ENCODE measurements around the gene HBM.
A peak's percentile ranks its signal among the peaks of the same experiment; 100 is the strongest.
"Not testable (repeated sequence)": the region's sequence is repeated elsewhere in the genome, so short reads cannot be mapped to it uniquely, and the experiment has no call there.

The HBM gene

DNA sequence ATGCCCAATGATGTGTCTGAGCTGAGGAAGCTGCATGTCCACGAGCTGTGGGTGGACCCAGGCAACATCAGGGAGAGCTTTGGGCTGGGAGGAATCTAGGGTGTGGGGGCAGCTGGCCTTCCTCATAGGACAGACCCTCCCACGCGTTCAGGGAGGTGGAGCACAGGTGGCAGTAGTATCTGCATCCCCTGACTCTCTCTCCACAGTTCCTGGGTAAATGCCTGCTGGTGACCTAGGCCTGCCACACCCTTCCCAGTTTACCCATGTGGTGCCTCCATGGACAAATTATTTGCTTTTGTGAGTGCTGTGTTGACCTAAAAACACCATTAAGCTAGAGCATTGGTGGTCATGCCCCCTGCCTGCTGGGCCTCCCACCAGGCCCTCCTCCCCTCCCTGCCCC, 3.2 kb downstream of the HBM start:
- DNase-seq (ENCODE audit: low read depth in 2 of 2): no peak

GRCh38 chr16:170088-170507, 4.3 kb downstream of the HBM start:
- DNase-seq (ENCODE audit: low read depth in 2 of 2): not testable (repeated sequence)

- no peak for DNase-seq (ENCODE audit: low read depth in 2 of 2)
Measured at GRCh38 chr16:170788-171187, 5.0 kb downstream of the HBM start.

GRCh38 chr16:172374-172941, 6.7 kb downstream of the HBM start, which contains the start of gene HBA2:
TSS of gene HBA2 (plus strand) at chr16:172876. CDS start at chr16:172913, 37 bp downstream.
- DNase-seq (ENCODE audit: low read depth in 2 of 2): not testable (repeated sequence)

DNA sequence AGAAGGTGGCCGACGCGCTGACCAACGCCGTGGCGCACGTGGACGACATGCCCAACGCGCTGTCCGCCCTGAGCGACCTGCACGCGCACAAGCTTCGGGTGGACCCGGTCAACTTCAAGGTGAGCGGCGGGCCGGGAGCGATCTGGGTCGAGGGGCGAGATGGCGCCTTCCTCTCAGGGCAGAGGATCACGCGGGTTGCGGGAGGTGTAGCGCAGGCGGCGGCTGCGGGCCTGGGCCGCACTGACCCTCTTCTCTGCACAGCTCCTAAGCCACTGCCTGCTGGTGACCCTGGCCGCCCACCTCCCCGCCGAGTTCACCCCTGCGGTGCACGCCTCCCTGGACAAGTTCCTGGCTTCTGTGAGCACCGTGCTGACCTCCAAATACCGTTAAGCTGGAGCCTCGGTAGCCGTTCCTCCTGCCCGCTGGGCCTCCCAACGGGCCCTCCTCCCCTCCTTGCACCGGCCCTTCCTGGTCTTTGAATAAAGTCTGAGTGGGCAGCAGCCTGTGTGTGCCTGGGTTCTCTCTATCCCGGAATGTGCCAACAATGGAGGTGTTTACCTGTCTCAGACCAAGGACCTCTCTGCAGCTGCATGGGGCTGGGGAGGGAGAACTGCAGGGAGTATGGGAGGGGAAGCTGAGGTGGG, 7.6 kb downstream of the HBM start:
- not testable (repeated sequence) for DNase-seq (ENCODE audit: low read depth in 2 of 2)

DNA sequence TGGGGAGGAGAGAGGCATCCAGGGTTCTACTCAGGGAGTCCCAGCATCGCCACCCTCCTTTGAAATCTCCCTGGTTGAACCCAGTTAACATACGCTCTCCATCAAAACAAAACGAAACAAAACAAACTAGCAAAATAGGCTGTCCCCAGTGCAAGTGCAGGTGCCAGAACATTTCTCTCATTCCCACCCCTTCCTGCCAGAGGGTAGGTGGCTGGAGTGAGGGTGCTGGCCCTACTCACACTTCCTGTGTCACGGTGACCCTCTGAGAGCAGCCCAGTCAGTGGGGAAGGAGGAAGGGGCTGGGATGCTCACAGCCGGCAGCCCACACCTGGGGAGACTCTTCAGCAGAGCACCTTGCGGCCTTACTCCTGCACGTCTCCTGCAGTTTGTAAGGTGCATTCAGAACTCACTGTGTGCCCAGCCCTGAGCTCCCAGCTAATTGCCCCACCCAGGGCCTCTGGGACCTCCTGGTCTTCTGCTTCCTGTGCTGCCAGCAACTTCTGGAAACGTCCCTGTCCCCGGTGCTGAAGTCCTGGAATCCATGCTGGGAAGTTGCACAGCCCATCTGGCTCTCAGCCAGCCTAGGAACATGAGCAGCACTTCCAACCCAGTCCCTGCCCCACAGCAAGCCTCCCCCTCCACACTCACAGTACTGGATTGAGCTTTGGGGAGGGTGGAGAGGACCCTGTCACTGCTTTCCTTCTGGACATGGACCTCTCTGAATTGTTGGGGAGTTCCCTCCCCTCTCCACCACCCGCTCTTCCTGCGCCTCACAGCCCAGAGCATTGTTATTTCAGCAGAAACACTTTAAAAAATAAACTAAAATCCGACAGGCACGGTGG, 8.4 kb downstream of the HBM start:
- not testable (repeated sequence) for DNase-seq (ENCODE audit: low read depth in 2 of 2)

GRCh38 chr16:175011-175949, 9.5 kb downstream of the HBM start:
- no peak for DNase-seq (ENCODE audit: low read depth in 2 of 2)

DNA sequence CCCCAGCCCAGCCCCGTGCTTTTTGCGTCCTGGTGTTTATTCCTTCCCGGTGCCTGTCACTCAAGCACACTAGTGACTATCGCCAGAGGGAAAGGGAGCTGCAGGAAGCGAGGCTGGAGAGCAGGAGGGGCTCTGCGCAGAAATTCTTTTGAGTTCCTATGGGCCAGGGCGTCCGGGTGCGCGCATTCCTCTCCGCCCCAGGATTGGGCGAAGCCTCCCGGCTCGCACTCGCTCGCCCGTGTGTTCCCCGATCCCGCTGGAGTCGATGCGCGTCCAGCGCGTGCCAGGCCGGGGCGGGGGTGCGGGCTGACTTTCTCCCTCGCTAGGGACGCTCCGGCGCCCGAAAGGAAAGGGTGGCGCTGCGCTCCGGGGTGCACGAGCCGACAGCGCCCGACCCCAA, 10.2 kb downstream of the HBM start:
- DNase-seq (ENCODE audit: low read depth in 2 of 2): not testable (repeated sequence)

DNA sequence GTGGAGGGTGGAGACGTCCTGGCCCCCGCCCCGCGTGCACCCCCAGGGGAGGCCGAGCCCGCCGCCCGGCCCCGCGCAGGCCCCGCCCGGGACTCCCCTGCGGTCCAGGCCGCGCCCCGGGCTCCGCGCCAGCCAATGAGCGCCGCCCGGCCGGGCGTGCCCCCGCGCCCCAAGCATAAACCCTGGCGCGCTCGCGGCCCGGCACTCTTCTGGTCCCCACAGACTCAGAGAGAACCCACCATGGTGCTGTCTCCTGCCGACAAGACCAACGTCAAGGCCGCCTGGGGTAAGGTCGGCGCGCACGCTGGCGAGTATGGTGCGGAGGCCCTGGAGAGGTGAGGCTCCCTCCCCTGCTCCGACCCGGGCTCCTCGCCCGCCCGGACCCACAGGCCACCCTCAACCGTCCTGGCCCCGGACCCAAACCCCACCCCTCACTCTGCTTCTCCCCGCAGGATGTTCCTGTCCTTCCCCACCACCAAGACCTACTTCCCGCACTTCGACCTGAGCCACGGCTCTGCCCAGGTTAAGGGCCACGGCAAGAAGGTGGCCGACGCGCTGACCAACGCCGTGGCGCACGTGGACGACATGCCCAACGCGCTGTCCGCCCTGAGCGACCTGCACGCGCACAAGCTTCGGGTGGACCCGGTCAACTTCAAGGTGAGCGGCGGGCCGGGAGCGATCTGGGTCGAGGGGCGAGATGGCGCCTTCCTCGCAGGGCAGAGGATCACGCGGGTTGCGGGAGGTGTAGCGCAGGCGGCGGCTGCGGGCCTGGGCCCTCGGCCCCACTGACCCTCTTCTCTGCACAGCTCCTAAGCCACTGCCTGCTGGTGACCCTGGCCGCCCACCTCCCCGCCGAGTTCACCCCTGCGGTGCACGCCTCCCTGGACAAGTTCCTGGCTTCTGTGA, 11.0 kb downstream of the HBM start, which contains the start of gene HBA1:
HBA1 (plus strand) TSS at position 204 of the 906 bp plus-strand sequence; CDS start at position 241, 37 bp downstream.
- not testable (repeated sequence) for DNase-seq (ENCODE audit: low read depth in 2 of 2)

DNA sequence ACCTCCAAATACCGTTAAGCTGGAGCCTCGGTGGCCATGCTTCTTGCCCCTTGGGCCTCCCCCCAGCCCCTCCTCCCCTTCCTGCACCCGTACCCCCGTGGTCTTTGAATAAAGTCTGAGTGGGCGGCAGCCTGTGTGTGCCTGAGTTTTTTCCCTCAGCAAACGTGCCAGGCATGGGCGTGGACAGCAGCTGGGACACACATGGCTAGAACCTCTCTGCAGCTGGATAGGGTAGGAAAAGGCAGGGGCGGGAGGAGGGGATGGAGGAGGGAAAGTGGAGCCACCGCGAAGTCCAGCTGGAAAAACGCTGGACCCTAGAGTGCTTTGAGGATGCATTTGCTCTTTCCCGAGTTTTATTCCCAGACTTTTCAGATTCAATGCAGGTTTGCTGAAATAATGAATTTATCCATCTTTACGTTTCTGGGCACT, 11.6 kb downstream of the HBM start:
- no peak for DNase-seq (ENCODE audit: low read depth in 2 of 2)

- no peak for DNase-seq (ENCODE audit: low read depth in 2 of 2)
Measured at GRCh38 chr16:177981-178667, 12.3 kb downstream of the HBM start.

GRCh38 chr16:178668-179015, 12.9 kb downstream of the HBM start:
- DNase-seq (ENCODE audit: low read depth in 2 of 2): no peak

- no peak for DNase-seq (ENCODE audit: low read depth in 2 of 2)
Measured at GRCh38 chr16:179211-180092, 13.7 kb downstream of the HBM start.

DNA sequence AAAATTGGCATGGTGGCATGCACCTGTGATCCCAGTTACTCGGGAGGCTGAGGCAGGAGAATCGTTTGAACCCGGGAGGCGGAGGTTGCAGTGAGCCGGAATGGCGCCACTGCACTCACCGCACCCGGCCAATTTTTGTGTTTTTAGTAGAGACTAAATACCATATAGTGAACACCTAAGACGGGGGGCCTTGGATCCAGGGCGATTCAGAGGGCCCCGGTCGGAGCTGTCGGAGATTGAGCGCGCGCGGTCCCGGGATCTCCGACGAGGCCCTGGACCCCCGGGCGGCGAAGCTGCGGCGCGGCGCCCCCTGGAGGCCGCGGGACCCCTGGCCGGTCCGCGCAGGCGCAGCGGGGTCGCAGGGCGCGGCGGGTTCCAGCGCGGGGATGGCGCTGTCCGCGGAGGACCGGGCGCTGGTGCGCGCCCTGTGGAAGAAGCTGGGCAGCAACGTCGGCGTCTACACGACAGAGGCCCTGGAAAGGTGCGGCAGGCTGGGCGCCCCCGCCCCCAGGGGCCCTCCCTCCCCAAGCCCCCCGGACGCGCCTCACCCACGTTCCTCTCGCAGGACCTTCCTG, 14.4 kb downstream of the HBM start, which contains the start of gene HBQ1:
HBQ1 (plus strand) TSS at position 359 of the 575 bp plus-strand sequence; CDS start at position 387, 28 bp downstream.
- no peak for DNase-seq (ENCODE audit: low read depth in 2 of 2)

GRCh38 chr16:180681-181564, 15.1 kb downstream of the HBM start:
- DNase-seq (ENCODE audit: low read depth in 2 of 2): peak; percentile 66 to 73

DNA sequence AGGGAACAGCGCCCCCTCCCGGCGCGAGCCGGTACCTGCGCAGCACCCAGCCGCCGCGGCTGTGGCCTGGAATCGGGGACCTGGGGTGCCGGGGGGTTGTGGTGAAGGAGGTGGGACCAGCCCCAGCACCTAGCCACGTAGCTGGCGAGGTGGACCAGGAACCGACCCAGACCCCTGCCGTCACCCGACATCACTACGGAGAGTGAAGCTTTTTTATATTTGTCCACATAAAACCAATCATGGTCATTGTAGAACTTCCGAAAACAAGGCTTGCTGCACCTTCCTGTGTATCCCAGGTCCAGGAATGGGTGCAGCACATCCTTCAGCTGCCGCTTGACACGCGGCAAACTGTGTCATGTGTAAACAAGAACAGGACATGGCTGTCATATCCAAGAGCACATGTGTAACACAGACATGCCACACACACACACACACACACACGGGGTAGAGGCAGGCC, 15.8 kb downstream of the HBM start:
- DNase-seq (ENCODE audit: low read depth in 2 of 2): no peak

DNA sequence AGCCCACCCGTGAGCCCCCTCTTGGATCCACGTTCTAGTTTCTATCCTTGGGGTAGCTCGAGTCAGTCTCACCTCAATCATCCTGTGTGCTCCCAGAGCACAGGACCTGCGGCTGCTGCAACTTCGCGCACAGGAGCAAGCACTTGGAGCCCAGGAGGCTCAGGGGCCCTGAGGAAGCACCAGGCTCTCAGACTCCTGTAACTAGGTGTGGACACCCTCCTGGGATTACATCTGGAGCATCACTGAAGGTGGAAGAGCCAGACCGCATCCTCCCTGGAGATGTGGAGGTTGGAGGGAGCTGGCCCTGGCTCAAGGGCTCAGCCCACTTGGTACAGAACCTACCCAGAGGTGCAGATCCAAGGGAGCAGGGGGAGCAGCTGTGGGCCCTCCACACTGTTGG, 17.2 kb downstream of the HBM start:
- DNase-seq (ENCODE audit: low read depth in 2 of 2): no peak
